ENCODE measurements around the gene MRTFA.
"Not testable (repeated sequence)": the region's sequence is repeated elsewhere in the genome, so short reads cannot be mapped to it uniquely, and the experiment has no call there.

The MRTFA gene

DNA sequence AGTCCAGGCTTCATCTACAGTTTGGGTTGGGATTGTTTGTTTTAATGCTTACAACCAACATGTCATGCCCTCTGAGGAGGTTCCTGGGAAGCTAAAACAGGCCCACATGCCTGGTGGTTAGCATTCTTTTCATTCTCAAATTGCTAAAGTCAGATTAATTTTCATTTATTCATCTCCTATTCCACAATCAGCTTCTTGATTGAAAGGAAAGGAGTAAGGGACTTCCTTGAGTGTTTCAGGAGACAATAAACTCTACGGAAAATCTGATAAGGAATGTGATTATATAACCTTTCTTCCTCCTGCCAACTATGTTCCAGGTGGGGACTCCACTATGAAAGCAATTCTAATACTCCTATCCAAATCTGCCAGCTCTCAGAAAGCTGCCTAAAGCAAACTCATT, 30.8 kb downstream of the MRTFA start:
- H3K4me3 ChIP-seq (ENCODE audit: low read depth, low read length): no peak overlapping the region
- H3K27ac ChIP-seq: no peak overlapping the region
- H3K36me3 ChIP-seq (replicated peaks): no peaks in the 10 kb centered on the region
- in situ Hi-C loops (cut with HindIII; ENCODE audit: low pct_ligation_motif_present, low sequenced_read_pairs): no loop called here
- no peak for DNase-seq
- TF ChIP-seq CTCF (IDR thresholded peaks at IDR 0.05; ENCODE audit: low read depth, low read length, missing control alignments): no peak
- no peaks in the 10 kb centered on the region for H3K27me3 ChIP-seq (replicated peaks)

DNA sequence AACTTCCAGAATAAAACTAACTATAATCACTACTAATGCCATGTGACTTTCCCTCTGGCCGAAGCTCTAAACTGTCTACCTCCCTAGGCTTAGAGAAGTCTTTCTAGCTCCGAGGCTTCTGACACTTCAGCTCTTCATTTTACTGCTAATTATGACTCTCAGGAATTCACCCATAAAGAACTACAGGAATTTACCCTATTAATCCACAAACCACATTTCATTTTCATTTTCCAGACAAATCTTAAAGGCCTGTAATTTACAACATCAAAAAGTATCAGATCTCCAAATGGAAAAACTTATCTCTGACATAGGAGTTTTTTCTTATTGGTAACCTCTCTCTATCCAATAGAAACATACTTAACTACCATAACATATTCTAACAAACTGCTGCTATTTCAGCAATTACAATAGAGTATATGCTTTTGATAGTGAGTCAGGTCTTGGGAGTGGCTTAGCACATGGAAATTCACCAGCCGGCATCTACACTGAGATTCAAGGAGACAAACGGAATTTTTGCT, 33.4 kb downstream of the MRTFA start:
- Histone ChIP-seq H3K27me3 (replicated peaks) (no peaks in the 10 kb centered on the region), H3K27ac (peak overlapping the region; percentile 1), H3K36me3 (replicated peaks) (no peaks in the 10 kb centered on the region), H3K4me3 (ENCODE audit: low read depth, low read length) (no peak overlapping the region)
- in situ Hi-C loops (cut with HindIII; ENCODE audit: low pct_ligation_motif_present, low sequenced_read_pairs): no loop called here
- no peak for TF ChIP-seq CTCF (IDR thresholded peaks at IDR 0.05; ENCODE audit: low read depth, low read length, missing control alignments)
- DNase-seq: peak; percentile 55

- in situ Hi-C loops (cut with HindIII; ENCODE audit: low pct_ligation_motif_present, low sequenced_read_pairs): no loop called here
- Histone ChIP-seq H3K27ac (no peak overlapping the region), H3K27me3 (replicated peaks) (no peaks in the 10 kb centered on the region), H3K36me3 (replicated peaks) (no peaks in the 10 kb centered on the region), H3K4me3 (ENCODE audit: low read depth, low read length) (no peak overlapping the region)
- TF ChIP-seq CTCF (IDR thresholded peaks at IDR 0.05; ENCODE audit: low read depth, low read length, missing control alignments): no peak
- no peak for DNase-seq
These were observed 34.3 kb downstream of the MRTFA start for GRCh38 chr22:40602231-40602630.

DNA sequence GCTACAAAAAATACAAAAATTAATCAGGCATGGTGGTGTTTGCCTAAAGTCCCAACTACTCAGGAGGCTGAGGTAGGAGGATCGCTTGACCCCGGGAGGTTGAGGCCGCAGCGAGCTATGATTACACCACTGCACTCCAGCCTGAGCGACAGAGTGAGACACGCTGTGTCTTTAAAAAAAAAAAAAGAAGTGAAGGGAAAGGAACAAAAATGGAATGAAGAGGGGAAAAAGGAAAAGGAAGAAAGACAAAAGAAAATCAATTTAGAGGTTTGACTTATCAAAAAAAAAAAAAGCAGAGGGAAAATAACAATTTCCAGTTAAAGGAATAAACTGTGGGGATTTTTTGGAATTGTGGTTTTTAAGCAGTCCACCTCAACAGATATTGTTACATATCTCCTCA, 36.8 kb downstream of the MRTFA start:
- no peak for DNase-seq
- no peak overlapping the region for H3K4me3 ChIP-seq (ENCODE audit: low read depth, low read length)
- no peak overlapping the region for H3K27ac ChIP-seq
- H3K27me3 ChIP-seq (replicated peaks): no peaks in the 10 kb centered on the region
- H3K36me3 ChIP-seq (replicated peaks): no peaks in the 10 kb centered on the region
- in situ Hi-C loops (cut with HindIII; ENCODE audit: low pct_ligation_motif_present, low sequenced_read_pairs): no loop called here
- TF ChIP-seq CTCF (IDR thresholded peaks at IDR 0.05; ENCODE audit: low read depth, low read length, missing control alignments): no peak

DNA sequence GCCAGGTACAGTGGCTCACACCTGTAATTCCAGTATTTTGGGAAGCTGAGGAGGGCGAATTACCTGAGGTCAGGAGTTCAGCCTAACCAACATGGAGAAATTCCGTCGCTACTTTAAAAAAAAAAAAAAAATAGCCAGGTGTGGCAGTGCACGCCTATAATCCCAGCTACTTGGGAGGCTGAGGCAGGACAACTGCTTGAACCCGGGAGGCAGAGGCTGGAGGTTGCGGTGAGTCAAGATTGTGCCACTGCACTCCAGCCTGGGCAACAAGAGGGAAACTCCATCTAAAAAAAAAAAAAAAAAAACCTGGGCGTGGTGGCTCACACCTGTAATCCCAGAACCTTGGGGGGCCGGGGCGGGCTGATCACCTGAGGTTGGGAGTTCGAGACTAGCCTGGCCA, 37.8 kb downstream of the MRTFA start:
- H3K36me3 ChIP-seq (replicated peaks); H3K27me3 ChIP-seq (replicated peaks); DNase-seq; in situ Hi-C loops (cut with HindIII; ENCODE audit: low pct_ligation_motif_present, low sequenced_read_pairs); H3K4me3 ChIP-seq (ENCODE audit: low read depth, low read length); H3K27ac ChIP-seq: not testable (repeated sequence)

DNA sequence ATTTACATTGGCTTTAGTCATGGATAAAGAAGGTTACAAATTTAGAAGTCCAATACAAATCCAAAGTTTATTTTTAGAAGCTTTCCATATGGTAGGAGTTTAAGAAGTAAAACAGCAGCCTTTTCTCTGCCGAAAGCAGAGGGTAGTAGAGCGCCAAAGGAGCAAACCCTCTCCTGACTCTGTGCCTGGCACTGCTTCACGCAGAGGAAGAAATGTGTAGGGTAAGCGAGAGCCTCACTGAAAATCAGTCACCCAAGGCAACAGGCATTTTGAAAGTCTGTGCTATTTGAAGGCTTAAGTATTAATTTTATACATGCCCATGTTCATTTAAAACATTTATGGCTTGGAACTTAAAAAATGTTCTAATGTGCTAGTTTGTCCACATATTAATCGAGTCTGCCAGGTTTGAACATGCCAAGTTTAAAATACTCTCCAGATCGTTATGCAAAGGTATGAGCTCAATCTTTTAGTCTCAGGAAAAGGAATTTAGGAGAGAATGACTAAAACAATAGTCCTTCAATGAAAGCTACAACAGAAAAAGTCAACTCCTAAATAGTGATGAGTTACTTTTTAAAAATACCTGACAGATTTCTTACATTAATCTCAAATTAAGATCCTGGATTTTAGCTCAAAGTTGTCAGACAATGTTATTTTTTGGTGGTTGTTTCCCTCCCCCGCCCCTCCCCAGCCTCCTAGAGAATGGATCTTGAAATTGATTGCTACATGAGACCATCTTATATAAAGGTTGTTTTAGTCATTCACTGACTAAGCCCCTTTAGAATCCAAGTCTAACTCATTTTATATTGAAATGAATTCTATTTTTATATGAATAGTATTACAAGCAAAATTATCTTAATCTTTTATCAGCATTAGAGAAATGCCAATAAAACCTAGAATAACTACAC, 38.7 kb downstream of the MRTFA start:
- H3K4me3 ChIP-seq (ENCODE audit: low read depth, low read length): no peak overlapping the region
- in situ Hi-C loops (cut with HindIII; ENCODE audit: low pct_ligation_motif_present, low sequenced_read_pairs): no loop called here

More for the DNA sequence above, 38.7 kb downstream of the MRTFA start:
- Histone ChIP-seq H3K27me3 (replicated peaks) (no peaks in the 10 kb centered on the region), H3K27ac (peak overlapping the region; percentile 6), H3K36me3 (replicated peaks) (no peaks in the 10 kb centered on the region)
- no peak for TF ChIP-seq CTCF (IDR thresholded peaks at IDR 0.05; ENCODE audit: low read depth, low read length, missing control alignments)
- DNase-seq: no peak

Data from brain microvascular endothelial cell (primary cell).